Hepatocyte (in vitro differentiated cells): ENCODE results near the gene UGT1A5. TPM values are rescaled to one million over a fixed set of nuclear protein-coding genes. Genes with fewer than 3 reads are reported as not detected.

Experiments
- DNase-seq: peaks from one replicate; pipeline ENCODE4 v3.0.0-alpha.2; 2016; ENCODE audit warnings: low spot score
- H2AFZ ChIP-seq: fragments of 200-600 bp; sonication (generic); 2 replicates; pipeline ENCODE4 v1.6.0; 2016; ENCODE audit warnings: antibody characterized with exemption, mild to moderate bottlenecking
- H3K27ac ChIP-seq: fragments of 200-600 bp; sonication (generic); 2 replicates; pipeline ENCODE4 v1.5.1; 2016; ENCODE audit warnings: mild to moderate bottlenecking
- H3K27me3 ChIP-seq: fragments of 200-600 bp; sonication (generic); 2 replicates; pipeline ENCODE4 v1.6.1; 2016
- H3K36me3 ChIP-seq: fragments of 200-600 bp; sonication (generic); replicated peaks from 2 replicates; pipeline ENCODE4 v1.5.1; 2016; ENCODE audit warnings: low read depth; ENCODE audit not compliant: insufficient read depth
- H3K4me1 ChIP-seq: fragments of 200-600 bp; sonication (generic); 2 replicates; pipeline ENCODE4 v1.5.1; 2016; ENCODE audit warnings: mild to moderate bottlenecking, moderate library complexity; ENCODE audit not compliant: insufficient read depth
- H3K4me2 ChIP-seq: fragments of 200-600 bp; sonication (generic); 2 replicates; pipeline ENCODE4 v1.6.0; 2016
- H3K4me3 ChIP-seq: fragments of 200-600 bp; sonication (generic); 2 replicates; pipeline ENCODE4 v1.5.1; 2016; ENCODE audit warnings: mild to moderate bottlenecking
- H3K79me2 ChIP-seq: fragments of 200-600 bp; sonication (generic); 2 replicates; pipeline ENCODE4 v1.6.0; 2017; ENCODE audit warnings: mild to moderate bottlenecking
- H3K9me2 ChIP-seq: fragments of 200-600 bp; sonication (generic); replicated peaks from 2 replicates; pipeline ENCODE4 v1.6.0; 2017; ENCODE audit warnings: mild to moderate bottlenecking; ENCODE audit not compliant: insufficient read depth
- H3K9me3 ChIP-seq: fragments of 200-600 bp; sonication (generic); 2 replicates; pipeline ENCODE4 v1.5.1; 2016; ENCODE audit warnings: low read depth, mild to moderate bottlenecking
- H4K20me1 ChIP-seq: fragments of 200-600 bp; sonication (generic); 2 replicates; pipeline ENCODE4 v1.6.0; 2016; ENCODE audit warnings: mild to moderate bottlenecking; ENCODE audit not compliant: insufficient read depth, poor library complexity, severe bottlenecking
- EZH2 ChIP-seq: fragments of 200-600 bp; sonication (generic); IDR thresholded peaks from 2 replicates; pipeline ENCODE4 v1.6.1; 2016; ENCODE audit warnings: antibody characterized with exemption, mild to moderate bottlenecking, borderline replicate concordance
- EZH2phosphoT487 ChIP-seq: fragments of 200-600 bp; sonication (generic); IDR thresholded peaks from one replicate; pipeline ENCODE4 v1.6.1; 2018; ENCODE audit warnings: antibody characterized with exemption, mild to moderate bottlenecking, low read depth, moderate library complexity; ENCODE audit not compliant: unreplicated experiment, severe bottlenecking
- WGBS: methylation state at CpG from one replicate; pipeline ENCODE4 v1.1.6; 2016; ENCODE audit warnings: low lambda C conversion rate; ENCODE audit errors: missing lambda C conversion rate; 5-methylcytosine and 5-hydroxymethylcytosine counted together
- polyA plus RNA-seq: library from polyadenylated mRNA; unstranded; fragments of >200 nt; fragmentation: Nextera tagmentation; extraction: Ambion mirVana; gene quantifications from 2 replicates; pipeline ENCODE4 v1.2.1, GENCODE V29; 2016
- total RNA-seq: library from RNA; depleted of rRNA; stranded (reverse); fragments of >200 nt; gene quantifications from 2 replicates; pipeline ENCODE4 v1.2.3, GENCODE V29; 2014
- TF ChIP-seq, protein P1 (sequence below): fragments of 200-600 bp; sonication (generic); IDR thresholded peaks from 2 replicates; pipeline ENCODE4 v1.5.1; 2016; ENCODE audit warnings: antibody characterized with exemption, mild to moderate bottlenecking; ENCODE audit not compliant: poor library complexity

The UGT1A5 gene
- total and polyA plus RNA-seq, 2 experiments from 2014 or later, result not detected

DNA sequence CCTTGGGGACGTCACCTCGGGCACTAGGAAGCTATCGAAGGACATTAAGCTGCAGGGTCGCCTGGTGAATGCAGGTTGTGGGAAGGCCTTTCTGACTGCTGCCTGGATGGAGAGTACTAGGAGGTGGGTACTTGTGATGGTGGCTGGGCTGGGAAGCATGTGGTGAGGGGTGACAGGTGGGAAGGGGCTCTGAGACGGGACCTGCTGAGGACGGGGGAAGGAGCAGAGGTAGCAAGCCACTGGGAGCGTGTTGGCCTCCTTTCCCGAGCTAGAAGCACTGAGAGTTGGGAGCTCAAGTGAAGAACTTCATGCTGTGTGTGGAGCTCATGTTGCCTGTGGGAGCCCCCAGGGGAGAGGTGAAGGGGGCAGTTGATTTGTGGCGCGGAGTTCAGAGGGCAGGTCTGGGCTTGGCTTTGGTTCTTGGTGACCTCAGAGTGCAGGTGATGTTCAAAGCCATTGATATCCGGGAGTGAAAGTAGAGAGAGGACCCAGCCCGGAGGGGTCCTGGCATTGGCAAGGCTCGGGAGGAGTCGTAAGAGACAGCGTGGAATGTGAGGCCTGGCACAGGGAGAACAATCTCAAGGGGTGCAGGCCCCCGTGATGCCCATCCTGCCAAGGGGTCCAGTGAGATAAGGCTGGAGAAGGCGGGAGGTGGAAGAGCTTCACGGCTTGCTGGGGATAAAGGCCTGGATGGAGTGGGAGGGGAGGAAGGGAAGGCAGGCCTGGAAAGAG, 78.6 kb downstream of the UGT1A5 start:
- H3K79me2 ChIP-seq, result no peaks in the 10 kb centered on the region
- 91% methylated on average over 18 of the region's 18 CpGs for whole genome bisulfite sequencing
- no peaks in the 10 kb centered on the region for H3K27me3 ChIP-seq
- H3K36me3 ChIP-seq, result no peaks in the 10 kb centered on the region
- no peaks in the 10 kb centered on the region for H3K9me3 ChIP-seq
- H2AFZ ChIP-seq, result no peak overlapping the region
- no peak overlapping the region for H3K4me3 ChIP-seq
- no peak overlapping the region for H3K27ac ChIP-seq
- H3K9me2 ChIP-seq, result no peaks in the 10 kb centered on the region
- TF ChIP-seq, protein P1, sequence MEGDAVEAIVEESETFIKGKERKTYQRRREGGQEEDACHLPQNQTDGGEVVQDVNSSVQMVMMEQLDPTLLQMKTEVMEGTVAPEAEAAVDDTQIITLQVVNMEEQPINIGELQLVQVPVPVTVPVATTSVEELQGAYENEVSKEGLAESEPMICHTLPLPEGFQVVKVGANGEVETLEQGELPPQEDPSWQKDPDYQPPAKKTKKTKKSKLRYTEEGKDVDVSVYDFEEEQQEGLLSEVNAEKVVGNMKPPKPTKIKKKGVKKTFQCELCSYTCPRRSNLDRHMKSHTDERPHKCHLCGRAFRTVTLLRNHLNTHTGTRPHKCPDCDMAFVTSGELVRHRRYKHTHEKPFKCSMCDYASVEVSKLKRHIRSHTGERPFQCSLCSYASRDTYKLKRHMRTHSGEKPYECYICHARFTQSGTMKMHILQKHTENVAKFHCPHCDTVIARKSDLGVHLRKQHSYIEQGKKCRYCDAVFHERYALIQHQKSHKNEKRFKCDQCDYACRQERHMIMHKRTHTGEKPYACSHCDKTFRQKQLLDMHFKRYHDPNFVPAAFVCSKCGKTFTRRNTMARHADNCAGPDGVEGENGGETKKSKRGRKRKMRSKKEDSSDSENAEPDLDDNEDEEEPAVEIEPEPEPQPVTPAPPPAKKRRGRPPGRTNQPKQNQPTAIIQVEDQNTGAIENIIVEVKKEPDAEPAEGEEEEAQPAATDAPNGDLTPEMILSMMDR, result no peak
- TF ChIP-seq EZH2phosphoT487, result no peak
- no peak for TF ChIP-seq EZH2
- DNase-seq, result no peak
- no peaks in the 10 kb centered on the region for H4K20me1 ChIP-seq
- no peak overlapping the region for H3K4me2 ChIP-seq
- no peaks in the 10 kb centered on the region for H3K4me1 ChIP-seq

DNA sequence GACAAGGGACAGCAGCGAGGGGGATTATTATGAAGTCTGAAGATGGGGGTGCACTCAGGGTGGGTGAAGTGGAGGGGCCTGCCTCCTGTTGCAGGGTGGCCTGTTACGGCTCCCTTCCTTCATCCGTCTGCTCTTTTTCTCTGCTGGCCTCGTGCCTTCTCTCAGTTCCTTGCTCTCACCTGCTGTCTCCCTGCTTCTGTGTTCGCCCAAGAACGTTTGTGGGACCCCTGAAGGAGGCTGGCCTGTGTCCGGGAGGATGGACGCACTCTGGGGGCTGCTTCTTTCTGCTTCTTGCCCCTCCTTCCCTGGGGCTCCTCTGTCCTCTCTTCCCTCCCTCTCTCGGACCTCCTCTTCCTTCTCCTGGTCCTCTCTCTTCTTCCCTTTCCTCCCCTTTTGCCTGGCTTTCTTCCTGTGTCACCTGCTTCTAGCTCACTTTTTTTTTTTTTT, 79.2 kb downstream of the UGT1A5 start:
- no peaks in the 10 kb centered on the region for H3K9me2 ChIP-seq
- H2AFZ ChIP-seq, result no peak overlapping the region
- no peaks in the 10 kb centered on the region for H3K27me3 ChIP-seq
- no peaks in the 10 kb centered on the region for H3K9me3 ChIP-seq
- no peak for DNase-seq
- no peak overlapping the region for H3K27ac ChIP-seq
- H3K4me2 ChIP-seq, result no peak overlapping the region
- no peak overlapping the region for H3K4me3 ChIP-seq
- 86% methylated on average over 8 of the region's 9 CpGs for WGBS
- H3K4me1 ChIP-seq, result no peaks in the 10 kb centered on the region
- TF ChIP-seq, protein P1, result no peak
- TF ChIP-seq EZH2 (no peak), EZH2phosphoT487 (no peak)
- H4K20me1 ChIP-seq, result no peaks in the 10 kb centered on the region
- no peaks in the 10 kb centered on the region for H3K79me2 ChIP-seq
- H3K36me3 ChIP-seq, result no peaks in the 10 kb centered on the region

DNA sequence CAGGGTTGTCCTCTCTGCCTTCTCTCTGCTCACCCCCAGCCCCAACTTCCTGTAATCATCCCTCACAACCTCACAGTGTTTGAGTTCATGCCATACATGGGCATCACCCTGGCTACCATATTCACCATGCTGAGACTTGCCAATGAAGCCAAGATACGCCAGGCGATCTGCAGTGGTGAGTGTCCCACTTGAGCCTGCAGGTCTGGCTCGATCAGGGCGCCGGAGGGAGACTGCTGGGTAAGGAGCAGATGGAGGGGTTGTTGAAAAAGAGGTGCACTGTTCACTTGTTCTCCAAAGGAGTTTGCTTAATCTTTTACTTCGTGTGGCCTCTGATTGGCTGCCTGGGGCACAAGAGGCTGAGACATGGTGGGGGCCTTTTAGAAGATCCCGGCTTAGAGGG, 80.0 kb downstream of the UGT1A5 start:
- 95% methylated on average over 7 of the region's 7 CpGs for WGBS
- no peaks in the 10 kb centered on the region for H3K9me2 ChIP-seq
- H2AFZ ChIP-seq, result no peak overlapping the region
- no peaks in the 10 kb centered on the region for H3K4me1 ChIP-seq
- no peaks in the 10 kb centered on the region for H4K20me1 ChIP-seq
- no peak overlapping the region for H3K4me2 ChIP-seq
- H3K9me3 ChIP-seq, result no peaks in the 10 kb centered on the region
- H3K79me2 ChIP-seq, result no peaks in the 10 kb centered on the region
- no peak overlapping the region for H3K27ac ChIP-seq
- no peak overlapping the region for H3K4me3 ChIP-seq
- no peaks in the 10 kb centered on the region for H3K36me3 ChIP-seq
- no peak for DNase-seq
- TF ChIP-seq EZH2, result no peak
- no peaks in the 10 kb centered on the region for H3K27me3 ChIP-seq

DNA sequence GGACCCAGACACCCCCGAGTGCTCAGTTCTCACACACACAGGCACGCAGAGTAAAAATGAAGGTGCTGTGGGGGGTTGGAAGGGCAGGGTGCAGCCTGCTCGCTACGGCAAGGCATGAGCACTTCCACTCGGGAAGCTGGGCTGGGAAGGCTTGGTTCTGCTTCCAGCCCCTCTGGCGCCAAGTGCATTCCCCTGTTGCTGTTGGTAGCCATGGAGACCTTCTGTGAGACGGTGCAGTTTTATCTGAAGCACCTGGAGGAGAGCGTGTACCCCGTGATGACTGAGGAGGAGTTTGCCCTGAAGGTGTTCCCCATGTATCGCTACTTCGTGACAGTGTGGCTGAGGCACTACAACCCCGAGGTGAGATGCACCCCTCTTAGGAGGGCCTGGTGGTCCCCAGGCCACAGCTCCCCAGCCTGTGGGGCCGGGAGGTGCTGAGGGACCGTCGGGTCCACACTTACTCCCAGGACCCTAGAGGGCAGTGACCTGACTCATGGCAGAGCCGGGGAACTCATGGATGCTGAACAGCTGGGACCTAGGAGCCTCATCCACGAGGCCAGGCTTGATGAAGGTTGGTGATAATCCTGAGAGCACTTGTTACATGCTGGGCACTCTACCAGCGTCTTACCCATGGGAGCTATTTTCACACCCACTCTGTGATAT, 80.9 kb downstream of the UGT1A5 start:
- no peak for DNase-seq
- no peaks in the 10 kb centered on the region for H3K9me2 ChIP-seq
- no peaks in the 10 kb centered on the region for H3K27me3 ChIP-seq
- H2AFZ ChIP-seq, result no peak overlapping the region
- no peak overlapping the region for H3K4me2 ChIP-seq
- 88% methylated on average over 18 of the region's 18 CpGs for WGBS
- no peak for TF ChIP-seq EZH2
- TF ChIP-seq, protein P1, result no peak
- no peak for TF ChIP-seq EZH2phosphoT487
- H3K9me3 ChIP-seq, result no peaks in the 10 kb centered on the region
- no peak overlapping the region for H3K27ac ChIP-seq
- no peaks in the 10 kb centered on the region for H3K36me3 ChIP-seq
- H4K20me1 ChIP-seq, result no peaks in the 10 kb centered on the region
- no peaks in the 10 kb centered on the region for H3K4me1 ChIP-seq
- H3K79me2 ChIP-seq, result no peaks in the 10 kb centered on the region
- no peak overlapping the region for H3K4me3 ChIP-seq
